HCT116 (cell line): ENCODE measurements around the gene ADCY2.

ENCODE experiments used
- CTCF ChIP-seq, 3 experiments: fragments of 200-600 bp in 1 of 3; sonication (generic) in 1 of 3; IDR thresholded peaks in 2 of 3; conservative IDR thresholded peaks in 1 of 3; 2 replicates each; pipeline ENCODE4 v1.5.1; 2012 to 2017; ENCODE audit warnings: low read depth in 2 of 3, low read length in 2 of 3, antibody characterized with exemption in 1 of 3, borderline replicate concordance in 1 of 3, control low read depth in 1 of 3, mild to moderate bottlenecking in 1 of 3, mixed read lengths in 1 of 3, mixed run types in 1 of 3, moderate library complexity in 1 of 3; ENCODE audit not compliant: insufficient read depth in 1 of 3
- POLR2A ChIP-seq: IDR thresholded peaks from 2 replicates; pipeline ENCODE4 v1.7.0; 2011; ENCODE audit warnings: borderline replicate concordance; ENCODE audit not compliant: insufficient read depth, insufficient read length; ENCODE audit errors: extremely low read depth
- ZBTB33 ChIP-seq: IDR thresholded peaks from 2 replicates; pipeline ENCODE4 v1.6.1; 2011; ENCODE audit warnings: mild to moderate bottlenecking, low read length, moderate library complexity; ENCODE audit not compliant: insufficient replicate concordance; ENCODE audit errors: extremely low read depth

GRCh38 chr5:7363067-7363677 lies 32.8 kb upstream of the ADCY2 start:
- TF ChIP-seq CTCF (IDR thresholded peaks at IDR 0.05 in 2 of 3, conservative IDR thresholded peaks at IDR 0.05 in 1 of 3; ENCODE audit: borderline replicate concordance in 1 of 3, insufficient read depth in 1 of 3, low read depth in 2 of 3, low read length in 2 of 3) (no peak), POLR2A (no peak), ZBTB33 (no peak)
